H1 (cell line): Measurements from ENCODE around the gene SNX15. TPM values are rescaled to one million over a fixed set of nuclear protein-coding genes. Genes with fewer than 3 reads are reported as not detected.

ENCODE experiments used
- CTCF ChIA-PET: fragments of 300-600 bp; sonication (Branson Sonifier 250); formaldehyde crosslinking; loops from one replicate; lab custom pipeline; 2021; ENCODE audit not compliant: partially characterized antibody; lab: Charles Lee
- POLR2A ChIA-PET: fragments of 300-600 bp; sonication (Branson Sonifier 250); formaldehyde crosslinking; loops from one replicate; lab custom pipeline; 2021; ENCODE audit warnings: inconsistent platforms; ENCODE audit not compliant: partially characterized antibody; lab: Charles Lee
- DNase-seq, 2 experiments: peaks; one replicate each; pipeline versions ENCODE4 v3.0.0 to v3.0.0-alpha.2; 2010 to 2022; ENCODE audit warnings: low spot score in 2 of 2, low read depth in 1 of 2, mixed read lengths in 1 of 2
- FAIRE-seq: peaks from 2 replicates; lab custom pipeline; 2011; peaks lifted over from hg19 to GRCh38; lab: Jason Lieb, UNC
- H2AFZ ChIP-seq: 2 replicates; pipeline ENCODE4 v1.8.1; 2012; ENCODE audit warnings: low read length, inconsistent platforms
- H2AK5ac ChIP-seq: 2 replicates; pipeline ENCODE4 v1.6.1; 2013; ENCODE audit warnings: low read depth, low read length
- H2BK120ac ChIP-seq: replicated peaks from 2 replicates; pipeline ENCODE3; 2013; ENCODE audit warnings: low read depth, low read length, inconsistent platforms
- H2BK12ac ChIP-seq: 2 replicates; pipeline ENCODE4 v1.6.1; 2013; ENCODE audit warnings: low read depth, low read length
- H2BK15ac ChIP-seq: 2 replicates; pipeline ENCODE4 v1.6.1; 2013; ENCODE audit warnings: low read length
- H2BK20ac ChIP-seq: 2 replicates; pipeline ENCODE4 v1.6.1; 2013; ENCODE audit warnings: low read length
- H2BK5ac ChIP-seq: 2 replicates; pipeline ENCODE4 v1.6.1; 2013; ENCODE audit warnings: low read depth, low read length
- H3K14ac ChIP-seq: 2 replicates; pipeline ENCODE4 v1.6.1; 2013; ENCODE audit warnings: inconsistent platforms; ENCODE audit not compliant: insufficient read length
- H3K18ac ChIP-seq: 2 replicates; pipeline ENCODE4 v1.6.1; 2013; ENCODE audit warnings: low read length; ENCODE audit errors: extremely low read depth
- H3K23ac ChIP-seq: 2 replicates; pipeline ENCODE4 v1.6.1; 2013; ENCODE audit warnings: inconsistent platforms; ENCODE audit not compliant: insufficient read length
- H3K23me2 ChIP-seq: 2 replicates; pipeline ENCODE4 v1.6.1; 2013; ENCODE audit warnings: low read depth, low read length
- H3K27ac ChIP-seq: 2 replicates; pipeline ENCODE4 v1.6.1; 2011; ENCODE audit warnings: low read depth, low read length, inconsistent platforms
- H3K27me3 ChIP-seq, 4 experiments: replicated peaks in 1 of 4; 1 replicate in 1 of 4; 2 replicates in 3 of 4; pipeline versions ENCODE4 v1.6.1 to v1.8.1; 2011 to 2013; ENCODE audit warnings: low read length in 3 of 4, mild to moderate bottlenecking in 3 of 4, inconsistent platforms in 2 of 4, mixed read lengths in 2 of 4, moderate library complexity in 1 of 4; ENCODE audit not compliant: control insufficient read depth in 3 of 4, insufficient read depth in 3 of 4; ENCODE audit errors: extremely low read depth in 1 of 4
- H3K36me3 ChIP-seq, 4 experiments: 2 replicates each; pipeline versions ENCODE4 v1.6.1 to v1.8.1; 2011 to 2013; ENCODE audit warnings: mild to moderate bottlenecking in 4 of 4, low read length in 3 of 4, moderate library complexity in 2 of 4, control low read depth in 1 of 4, inconsistent platforms in 1 of 4; ENCODE audit not compliant: insufficient read depth in 4 of 4, control insufficient read depth in 2 of 4
- H3K4ac ChIP-seq: replicated peaks from 2 replicates; pipeline ENCODE3; 2013; ENCODE audit warnings: low read length, low read depth, mixed read lengths, inconsistent platforms; ENCODE audit not compliant: insufficient read length
- H3K4me1 ChIP-seq, 4 experiments: replicated peaks in 1 of 4; 1 replicate in 1 of 4; 2 replicates in 3 of 4; pipeline versions ENCODE4 v1.6.1 to v1.8.1; 2011 to 2013; ENCODE audit warnings: low read length in 3 of 4, inconsistent platforms in 2 of 4, mixed read lengths in 1 of 4; ENCODE audit not compliant: insufficient read depth in 4 of 4, control insufficient read depth in 3 of 4
- H3K4me2 ChIP-seq, 2 experiments: 2 replicates each; pipeline versions ENCODE4 v1.6.1 to v1.8.1; 2011 to 2013; ENCODE audit warnings: low read depth in 2 of 2, low read length in 2 of 2, control low read depth in 1 of 2, inconsistent platforms in 1 of 2, mild to moderate bottlenecking in 1 of 2; ENCODE audit not compliant: insufficient read depth in 1 of 2
- H3K4me3 ChIP-seq, 4 experiments: fragments of 200-600, 300-600 bp in 1 of 4; sonication (generic), shearing (Covaris generic), sonication (Bioruptor Twin) in 1 of 4; 2 replicates each; pipeline versions ENCODE4 v1.5.1 to v1.8.1; 2011 to 2016; ENCODE audit warnings: low read length in 4 of 4, low read depth in 3 of 4, control low read depth in 2 of 4, inconsistent platforms in 2 of 4, mild to moderate bottlenecking in 2 of 4, mixed read lengths in 1 of 4, moderate library complexity in 1 of 4; ENCODE audit not compliant: insufficient read depth in 2 of 4; ENCODE audit errors: extremely low read depth in 1 of 4
- H3K56ac ChIP-seq: replicated peaks from 2 replicates; pipeline ENCODE3; 2013; ENCODE audit warnings: low read depth, mild to moderate bottlenecking, mixed read lengths, low read length, inconsistent platforms; ENCODE audit not compliant: insufficient read length
- H3K79me1 ChIP-seq: 2 replicates; pipeline ENCODE4 v1.6.1; 2013; ENCODE audit warnings: low read depth, low read length, control low read depth
- H3K79me2 ChIP-seq, 2 experiments: 2 replicates each; pipeline versions ENCODE4 v1.6.1 to v1.8.1; 2012 to 2013; ENCODE audit warnings: low read length in 2 of 2, mild to moderate bottlenecking in 2 of 2, inconsistent platforms in 1 of 2; ENCODE audit not compliant: insufficient read depth in 2 of 2, control insufficient read depth in 1 of 2
- H3K9ac ChIP-seq, 4 experiments: replicated peaks in 1 of 4; 1 replicate in 1 of 4; 2 replicates in 3 of 4; pipeline versions ENCODE4 v1.6.1 to v1.8.1; 2011 to 2013; ENCODE audit warnings: low read depth in 3 of 4, low read length in 3 of 4, control low read depth in 2 of 4, mild to moderate bottlenecking in 2 of 4, moderate library complexity in 2 of 4, inconsistent platforms in 1 of 4; ENCODE audit errors: extremely low read depth in 1 of 4
- H3K9me3 ChIP-seq, 2 experiments: 2 replicates each; pipeline versions ENCODE4 v1.6.1 to v1.8.1; 2012 to 2013; ENCODE audit warnings: mild to moderate bottlenecking in 2 of 2, moderate library complexity in 2 of 2, control low read depth in 1 of 2, inconsistent platforms in 1 of 2, low read depth in 1 of 2, low read length in 1 of 2, mixed read lengths in 1 of 2; ENCODE audit not compliant: insufficient read depth in 2 of 2
- H4K20me1 ChIP-seq, 2 experiments: replicated peaks in 1 of 2; 2 replicates each; pipeline versions ENCODE3 to v1.8.1; 2011 to 2013; ENCODE audit warnings: inconsistent platforms in 2 of 2, low read length in 2 of 2, mild to moderate bottlenecking in 1 of 2; ENCODE audit not compliant: insufficient read depth in 2 of 2, control insufficient read depth in 1 of 2
- H4K5ac ChIP-seq: 2 replicates; pipeline ENCODE4 v1.6.1; 2013; ENCODE audit warnings: low read length, low read depth, mixed read lengths, inconsistent platforms; ENCODE audit not compliant: insufficient read length
- H4K8ac ChIP-seq: 2 replicates; pipeline ENCODE4 v1.8.0; 2013; ENCODE audit warnings: mild to moderate bottlenecking, moderate library complexity, low read length, inconsistent platforms; ENCODE audit not compliant: insufficient read depth; ENCODE audit errors: extremely low read depth
- H4K91ac ChIP-seq: replicated peaks from 2 replicates; pipeline ENCODE3; 2013; ENCODE audit warnings: low read length, mixed read lengths, inconsistent platforms; ENCODE audit not compliant: insufficient read length
- CBX5 ChIP-seq: fragments of 300-800, 300-1000 bp; sonication (generic); IDR thresholded peaks from 2 replicates; pipeline ENCODE4 v1.7.1; 2016; ENCODE audit warnings: antibody characterized with exemption, low read length, low read depth
- CHD2 ChIP-seq: IDR thresholded peaks from 2 replicates; pipeline ENCODE4 v1.6.1; 2012; ENCODE audit warnings: low read length, improper control_type of control experiment
- CTBP2 ChIP-seq: IDR thresholded peaks from 2 replicates; pipeline ENCODE4 v1.7.0; 2011; ENCODE audit warnings: borderline replicate concordance, mild to moderate bottlenecking, moderate library complexity, mixed read lengths, low read length; ENCODE audit not compliant: insufficient read depth, insufficient read length
- EGR1 ChIP-seq: IDR thresholded peaks from 2 replicates; pipeline ENCODE4 v1.6.1; 2011; ENCODE audit warnings: low read depth, low read length, borderline replicate concordance
- HDAC2 ChIP-seq, 2 experiments: fragments of 300-600 bp in 1 of 2; sonication (generic) in 1 of 2; IDR thresholded peaks; 2 replicates each; pipeline ENCODE4 v1.6.1; 2011 to 2012; ENCODE audit warnings: low read depth in 2 of 2, low read length in 2 of 2, mild to moderate bottlenecking in 2 of 2, moderate library complexity in 2 of 2, borderline replicate concordance in 1 of 2, inconsistent platforms in 1 of 2
- KDM4A ChIP-seq: IDR thresholded peaks from one replicate; pipeline ENCODE4 v1.7.1; 2012; ENCODE audit warnings: low read depth, mild to moderate bottlenecking, moderate library complexity, low read length, inconsistent platforms; ENCODE audit not compliant: severe bottlenecking
- KDM5A ChIP-seq: fragments of 200-600 bp; IDR thresholded peaks from 2 replicates; pipeline ENCODE4 v1.7.1; 2012; ENCODE audit warnings: mild to moderate bottlenecking, low read length, inconsistent platforms, mixed read lengths
- MAFK ChIP-seq: IDR thresholded peaks from 2 replicates; pipeline ENCODE4 v1.6.1; 2012; ENCODE audit warnings: low read depth, mild to moderate bottlenecking, improper control_type of control experiment, low read length
- POLR2AphosphoS5 ChIP-seq: IDR thresholded peaks from 2 replicates; pipeline ENCODE4 v1.6.1; 2011; ENCODE audit warnings: low read depth, low read length
- SAP30 ChIP-seq: fragments of 300-600 bp; sonication (generic); IDR thresholded peaks from 2 replicates; pipeline ENCODE4 v1.7.1; 2012; ENCODE audit warnings: low read length, moderate library complexity, mild to moderate bottlenecking, inconsistent platforms; ENCODE audit not compliant: insufficient read depth, insufficient replicate concordance
- TAF1 ChIP-seq: IDR thresholded peaks from 2 replicates; pipeline ENCODE4 v1.6.1; 2011; ENCODE audit warnings: mild to moderate bottlenecking, low read depth, low read length
- YY1 ChIP-seq: IDR thresholded peaks from 2 replicates; pipeline ENCODE4 v1.6.1; 2011; ENCODE audit warnings: low read depth, mild to moderate bottlenecking, low read length
- WGBS, 2 experiments: shearing (Covaris generic) in 1 of 2; methylation state at CpG; one replicate each; pipeline versions ENCODE4 v1.1.6 to v1.1.7; 2013 to 2015; ENCODE audit warnings: low lambda C conversion rate in 2 of 2, mixed read lengths in 2 of 2, inconsistent platforms in 1 of 2, low coverage in 1 of 2, missing lambda C conversion rate in 1 of 2; ENCODE audit not compliant: insufficient replicate concordance in 2 of 2, insufficient coverage in 1 of 2, insufficient read length in 1 of 2; ENCODE audit errors: extremely low coverage in 1 of 2, missing lambda C conversion rate in 1 of 2; 5-methylcytosine and 5-hydroxymethylcytosine counted together
- polyA plus RNA-seq, 7 experiments: library from polyadenylated mRNA; depleted of rRNA in 3 of 7; stranded (reverse) in 5 of 7; unstranded in 2 of 7; fragments of >200 nt in 5 of 7; fragments of 200-250 nt in 2 of 7; gene quantifications; 1 replicate in 5 of 7; 2 replicates in 1 of 7; 4 replicates in 1 of 7; pipeline versions ENCODE4 v1.2.1 to v1.2.3, GENCODE V29; 2011 to 2013; ENCODE audit warnings: missing spikeins in 2 of 7, mixed read lengths in 2 of 7
- total RNA-seq: library from RNA; stranded (reverse); fragmentation: NEBNext Ultra II Directional; extraction: Animal tissue kit (Norgen Biotek cat#: 25700); gene quantifications from 2 replicates; pipeline ENCODE4 v1.2.1, GENCODE V29; 2021

The SNX15 gene
- total and polyA plus RNA-seq, 2 of the 8 experiments (the other 6 are each of a cell fraction or from before 2014, with no cell fraction given): 13.0 to 18.3 TPM

DNA sequence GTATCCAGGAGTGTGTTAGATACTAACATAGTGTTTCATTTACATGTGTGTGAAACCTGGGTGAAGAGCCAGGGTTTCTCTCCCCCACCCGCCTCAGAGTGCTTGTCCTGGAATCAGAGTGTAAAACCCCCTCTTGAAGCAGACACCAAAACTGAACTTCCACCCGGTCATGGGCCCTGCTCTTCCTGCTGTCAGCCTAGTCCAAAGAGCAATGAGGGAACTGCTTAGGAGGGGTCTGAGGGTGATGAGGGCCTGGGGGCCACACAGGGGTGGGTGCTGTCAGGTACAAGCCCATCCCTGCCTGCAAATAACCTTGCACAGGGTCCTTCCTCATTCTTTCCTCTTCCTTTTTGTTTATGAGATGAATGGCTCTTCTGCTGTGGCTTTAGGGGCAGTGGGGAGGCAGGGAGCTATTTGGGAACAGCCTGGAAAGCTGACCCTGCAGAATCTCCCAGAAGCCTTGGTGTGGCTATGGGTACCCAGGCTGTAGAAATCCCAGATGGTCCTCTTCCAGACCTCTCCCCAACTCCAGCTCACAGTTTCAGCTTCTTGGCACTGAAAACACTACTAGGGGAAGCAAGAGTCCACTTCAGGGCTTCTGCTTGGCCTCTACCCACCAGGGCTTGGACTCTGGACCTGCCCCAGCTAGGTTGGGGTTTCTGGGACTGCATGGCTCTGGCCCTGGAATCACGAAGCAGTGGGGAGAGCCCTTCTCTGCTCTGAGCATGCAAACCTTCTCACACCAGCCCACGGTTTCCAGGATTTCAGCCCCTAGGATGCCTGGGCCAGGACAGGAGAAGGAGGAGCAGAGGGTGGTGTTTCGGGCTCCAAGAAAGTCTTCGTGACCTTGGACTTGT is 39.0 kb upstream of the SNX15 start:
- Histone ChIP-seq H3K18ac (no peak overlapping the region), H3K56ac (no peak overlapping the region), H3K79me2 (no peaks in the 10 kb centered on the region), H2BK5ac (no peak overlapping the region), H3K4me2 (no peak overlapping the region), H3K27me3 (no peaks in the 10 kb centered on the region; a peak in 1 of 7 replicates), H2BK12ac (no peak overlapping the region), H3K9ac (no peak overlapping the region), H4K5ac (no peak overlapping the region), H2BK20ac (no peak overlapping the region), H3K79me1 (no peaks in the 10 kb centered on the region), H3K4me1 (no peaks in the 10 kb centered on the region), H3K4ac (no peak overlapping the region), H2BK15ac (no peak overlapping the region), H3K9me3 (no peaks in the 10 kb centered on the region), H4K8ac (no peak overlapping the region; the same call in 1 of the 2 replicates), H3K23ac (no peak overlapping the region), H3K23me2 (no peaks in the 10 kb centered on the region; the same call in 1 of the 2 replicates), H2AFZ (no peak overlapping the region), H3K27ac (no peak overlapping the region), H2AK5ac (no peak overlapping the region), H4K20me1 (no peaks in the 10 kb centered on the region), H3K36me3 (no peaks in the 10 kb centered on the region), H2BK120ac (no peak overlapping the region), H3K4me3 (no peak overlapping the region), H4K91ac (no peak overlapping the region), H3K14ac (no peak overlapping the region)
- POLR2A ChIA-PET: interaction anchor here (1.1 kb wide), 1 partner anchor 16 kb away, joined by 3 read pairs; the partner anchor contains the start of gene MAJIN
- CTCF ChIA-PET: interaction anchor here (0.9 to 2.1 kb wide), 5 partner anchors 8 to 25 kb away, joined by 3 to 6 read pairs (median 4); partner anchors contain the start of genes BATF2 and MAJIN
- WGBS, 2 experiments: 89% methylated on average over 6 of the region's 6 CpGs; no CpG with 5 or more reads in 1 of the 2 experiments
- FAIRE-seq: no peak
- DNase-seq: no peak
- TF ChIP-seq CHD2: no peak
- no peak for TF ChIP-seq SAP30
- TF ChIP-seq MAFK: no peak
- no peak for TF ChIP-seq YY1
- no peak for TF ChIP-seq POLR2AphosphoS5
- no peak for TF ChIP-seq CTBP2
- no peak for TF ChIP-seq HDAC2 (IDR thresholded peaks at IDR 0.05; ENCODE audit: borderline replicate concordance in 1 of 2, low read depth in 2 of 2, low read length in 2 of 2)
- TF ChIP-seq EGR1: no peak
- TF ChIP-seq TAF1: no peak
- TF ChIP-seq KDM4A: no peak
- TF ChIP-seq KDM5A: no peak
- no peak for TF ChIP-seq CBX5
